Measurements from ENCODE around the gene EIF4G3.

EIF4G3 gene

DNA sequence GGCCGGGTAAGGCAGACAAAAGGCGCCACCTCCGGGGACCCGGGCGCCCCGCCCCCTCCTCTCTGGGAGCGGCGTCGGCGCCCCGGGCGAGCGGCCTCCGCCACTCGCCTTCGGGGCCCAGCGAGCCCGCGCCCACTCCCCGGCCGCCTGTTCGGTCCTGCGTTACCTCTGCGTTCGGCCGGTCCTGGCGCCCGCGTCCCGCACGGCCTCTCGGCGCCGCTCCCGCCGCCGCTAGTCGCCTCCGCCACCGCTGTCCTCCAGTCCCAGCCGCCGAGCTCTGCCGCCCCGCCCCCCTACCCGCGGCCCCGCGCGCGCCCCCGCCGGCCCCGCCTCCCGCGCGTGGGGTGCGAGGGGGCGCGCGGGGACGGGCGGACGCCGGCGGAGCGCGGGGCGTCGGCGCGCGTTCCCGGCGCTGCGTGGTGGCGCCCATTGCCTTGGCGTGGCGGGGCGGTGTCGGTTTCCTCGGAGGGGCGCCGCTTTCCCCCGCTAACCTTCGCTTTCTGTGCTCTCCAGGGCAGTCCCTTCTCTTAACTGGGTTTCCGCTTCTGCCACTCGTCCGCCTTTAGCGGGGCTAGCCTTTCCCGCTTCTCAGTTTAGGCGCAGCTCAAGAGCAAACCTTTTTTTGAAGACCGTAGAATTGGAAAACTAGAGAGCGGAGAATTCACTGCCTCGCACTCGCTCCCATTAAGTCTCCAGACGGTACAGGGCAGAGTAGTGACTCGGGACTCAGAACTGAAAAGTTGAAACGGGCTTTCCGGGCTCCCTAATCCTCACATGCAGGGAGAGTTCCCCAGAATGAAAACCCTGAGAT, 389.5 kb downstream of the EIF4G3 start, which contains the start of gene HP1BP3:
Gene HP1BP3 (minus strand): TSS at position 279 of the 811 bp plus-strand sequence. CDS start 6,867 bp downstream, outside the sequence.
- TF ChIP-seq, protein P1, sequence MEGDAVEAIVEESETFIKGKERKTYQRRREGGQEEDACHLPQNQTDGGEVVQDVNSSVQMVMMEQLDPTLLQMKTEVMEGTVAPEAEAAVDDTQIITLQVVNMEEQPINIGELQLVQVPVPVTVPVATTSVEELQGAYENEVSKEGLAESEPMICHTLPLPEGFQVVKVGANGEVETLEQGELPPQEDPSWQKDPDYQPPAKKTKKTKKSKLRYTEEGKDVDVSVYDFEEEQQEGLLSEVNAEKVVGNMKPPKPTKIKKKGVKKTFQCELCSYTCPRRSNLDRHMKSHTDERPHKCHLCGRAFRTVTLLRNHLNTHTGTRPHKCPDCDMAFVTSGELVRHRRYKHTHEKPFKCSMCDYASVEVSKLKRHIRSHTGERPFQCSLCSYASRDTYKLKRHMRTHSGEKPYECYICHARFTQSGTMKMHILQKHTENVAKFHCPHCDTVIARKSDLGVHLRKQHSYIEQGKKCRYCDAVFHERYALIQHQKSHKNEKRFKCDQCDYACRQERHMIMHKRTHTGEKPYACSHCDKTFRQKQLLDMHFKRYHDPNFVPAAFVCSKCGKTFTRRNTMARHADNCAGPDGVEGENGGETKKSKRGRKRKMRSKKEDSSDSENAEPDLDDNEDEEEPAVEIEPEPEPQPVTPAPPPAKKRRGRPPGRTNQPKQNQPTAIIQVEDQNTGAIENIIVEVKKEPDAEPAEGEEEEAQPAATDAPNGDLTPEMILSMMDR (IDR thresholded peaks at IDR 0.05; ENCODE audit: insufficient read depth, low read length, poor library complexity, severe bottlenecking) = no peak
- TF ChIP-seq EZH2phosphoT487 (conservative IDR thresholded peaks at IDR 0.05; ENCODE audit: low read length) = no peak
- Histone ChIP-seq H3F3A (ENCODE audit: insufficient read depth) (peaks cover 16% of the 10 kb centered on the region; the same call in 1 of the 2 replicates), H3K9me3 (ENCODE audit: insufficient read depth, low read length) (no peaks in the 10 kb centered on the region), H2AFZ (ENCODE audit: low read depth, low read length, severe bottlenecking) (peak within 1 kb of the TSS; percentile 69), H4K20me1 (ENCODE audit: low read depth, low read length) (peaks cover 18% of the 10 kb centered on the region; the same call in 1 of the 2 replicates), H3K79me2 (ENCODE audit: insufficient read depth, low read length) (peaks cover 42% of the 10 kb centered on the region), H3K27ac (ENCODE audit: low read depth, low read length) (peak within 1 kb of the TSS; percentile 84), H3K4me3 (ENCODE audit: insufficient read depth, low read length, poor library complexity, severe bottlenecking) (peak within 1 kb of the TSS; percentile 83), H3K9ac (ENCODE audit: low read length) (peak within 1 kb of the TSS; percentile 88), H3K4me2 (ENCODE audit: low read depth, low read length, poor library complexity, severe bottlenecking) (peak within 1 kb of the TSS; percentile 82), H3K9me2 (replicated peaks; ENCODE audit: insufficient read depth, low read length) (no peaks in the 10 kb centered on the region), H3K27me3 (ENCODE audit: low read length) (no peaks in the 10 kb centered on the region), H3K36me3 (ENCODE audit: low read length) (no peaks in the 10 kb centered on the region)

DNA sequence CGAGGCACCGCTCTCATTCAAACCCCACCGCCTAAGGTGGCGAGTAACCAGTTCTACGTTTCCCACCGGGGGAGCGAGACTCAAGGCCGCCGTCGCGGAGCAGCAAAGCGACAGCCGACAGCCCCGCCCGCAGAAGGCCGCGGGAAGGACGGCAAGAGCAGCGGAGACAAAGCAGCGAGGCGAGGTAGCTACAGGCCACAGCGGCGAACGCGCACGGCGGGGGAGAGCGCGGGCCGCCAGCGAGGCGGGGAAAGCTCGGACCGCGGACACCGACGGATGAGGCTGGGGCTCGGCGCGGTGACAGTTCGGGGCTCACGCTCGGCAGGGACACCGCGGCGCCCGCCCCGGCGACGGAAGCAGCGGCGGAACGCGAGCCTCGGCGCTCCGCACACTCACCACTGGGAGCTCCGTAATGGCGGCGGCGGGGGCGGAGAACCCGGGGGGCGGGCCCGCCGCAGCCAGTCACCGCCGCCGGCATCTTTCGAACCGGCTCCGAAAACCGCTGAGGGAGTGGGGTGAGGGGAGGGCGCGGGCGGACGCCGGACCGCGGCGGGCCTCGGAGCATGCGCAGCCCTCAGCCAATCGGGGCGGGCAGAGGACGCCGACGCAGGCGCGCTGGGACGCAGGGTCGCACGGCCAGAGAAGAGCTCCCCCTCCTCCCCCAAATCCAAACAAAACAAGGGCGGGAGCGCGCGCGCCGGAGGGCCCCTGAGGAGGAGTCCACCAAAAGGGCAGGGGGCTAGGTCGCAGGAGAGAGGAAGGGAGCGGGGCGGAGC, 390.3 kb downstream of the EIF4G3 start:
- H3K27me3 ChIP-seq (ENCODE audit: low read length) = no peaks in the 10 kb centered on the region
- peaks cover 16% of the 10 kb centered on the region; the same call in 1 of the 2 replicates for H3F3A ChIP-seq (ENCODE audit: insufficient read depth)
- H3K79me2 ChIP-seq (ENCODE audit: insufficient read depth, low read length) = peaks cover 50% of the 10 kb centered on the region
- H4K20me1 ChIP-seq (ENCODE audit: low read depth, low read length) = peaks cover 24% of the 10 kb centered on the region; the same call in 1 of the 2 replicates
- H3K9me3 ChIP-seq (ENCODE audit: insufficient read depth, low read length) = no peaks in the 10 kb centered on the region
- H3K36me3 ChIP-seq (ENCODE audit: low read length) = no peaks in the 10 kb centered on the region
- peak overlapping the region; percentile 64 for H2AFZ ChIP-seq (ENCODE audit: low read depth, low read length, severe bottlenecking)
- peak overlapping the region; percentile 84 for H3K27ac ChIP-seq (ENCODE audit: low read depth, low read length)
- H3K4me2 ChIP-seq (ENCODE audit: low read depth, low read length, poor library complexity, severe bottlenecking) = peak overlapping the region; percentile 82
- no peaks in the 10 kb centered on the region for H3K9me2 ChIP-seq (replicated peaks; ENCODE audit: insufficient read depth, low read length)
- H3K9ac ChIP-seq (ENCODE audit: low read length) = peak overlapping the region; percentile 88
- peak overlapping the region; percentile 83 for H3K4me3 ChIP-seq (ENCODE audit: insufficient read depth, low read length, poor library complexity, severe bottlenecking)
- TF ChIP-seq, protein P1 (IDR thresholded peaks at IDR 0.05; ENCODE audit: insufficient read depth, low read length, poor library complexity, severe bottlenecking) = no peak
- no peak for TF ChIP-seq EZH2phosphoT487 (conservative IDR thresholded peaks at IDR 0.05; ENCODE audit: low read length)

DNA sequence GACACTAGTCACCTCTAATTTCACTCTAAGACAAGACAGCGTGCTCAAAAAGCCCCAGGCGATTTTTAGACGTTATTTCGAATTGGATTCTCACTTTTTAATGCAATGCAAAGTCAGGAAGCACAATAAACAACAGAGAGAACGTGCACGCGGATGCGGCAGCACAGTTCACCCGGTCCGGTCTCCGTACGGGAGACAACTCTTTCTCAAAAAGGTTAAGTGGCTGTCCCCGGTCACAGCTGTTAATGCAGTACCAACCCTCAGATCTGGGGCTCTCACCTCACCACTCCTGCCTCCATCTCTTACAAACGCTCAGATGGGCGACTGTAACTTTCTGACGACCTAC, 390.8 kb downstream of the EIF4G3 start:
- H3F3A ChIP-seq (ENCODE audit: insufficient read depth) = peaks cover 21% of the 10 kb centered on the region; the same call in 1 of the 2 replicates
- H3K27ac ChIP-seq (ENCODE audit: low read depth, low read length) = peak overlapping the region; percentile 84
- peaks cover 56% of the 10 kb centered on the region for H3K79me2 ChIP-seq (ENCODE audit: insufficient read depth, low read length)
- no peaks in the 10 kb centered on the region for H3K9me2 ChIP-seq (replicated peaks; ENCODE audit: insufficient read depth, low read length)
- H3K9ac ChIP-seq (ENCODE audit: low read length) = peak overlapping the region; percentile 88
- H2AFZ ChIP-seq (ENCODE audit: low read depth, low read length, severe bottlenecking) = no peak overlapping the region
- H3K27me3 ChIP-seq (ENCODE audit: low read length) = no peaks in the 10 kb centered on the region
- TF ChIP-seq, protein P1 (IDR thresholded peaks at IDR 0.05; ENCODE audit: insufficient read depth, low read length, poor library complexity, severe bottlenecking) = no peak
- no peak for TF ChIP-seq EZH2phosphoT487 (conservative IDR thresholded peaks at IDR 0.05; ENCODE audit: low read length)
- peak overlapping the region; percentile 83 for H3K4me3 ChIP-seq (ENCODE audit: insufficient read depth, low read length, poor library complexity, severe bottlenecking)
- H3K36me3 ChIP-seq (ENCODE audit: low read length) = peaks cover 4% of the 10 kb centered on the region; the same call in 1 of the 2 replicates
- no peaks in the 10 kb centered on the region for H3K9me3 ChIP-seq (ENCODE audit: insufficient read depth, low read length)
- peak overlapping the region; percentile 82 for H3K4me2 ChIP-seq (ENCODE audit: low read depth, low read length, poor library complexity, severe bottlenecking)
- H4K20me1 ChIP-seq (ENCODE audit: low read depth, low read length) = peaks cover 29% of the 10 kb centered on the region
